ENCODE measurements around the gene SCGB1C2. TPM values are rescaled to one million over a fixed set of nuclear protein-coding genes. Genes with fewer than 3 reads are reported as not detected.

SCGB1C2 gene
- total and polyA plus RNA-seq, 7 donors = not detected

DNA sequence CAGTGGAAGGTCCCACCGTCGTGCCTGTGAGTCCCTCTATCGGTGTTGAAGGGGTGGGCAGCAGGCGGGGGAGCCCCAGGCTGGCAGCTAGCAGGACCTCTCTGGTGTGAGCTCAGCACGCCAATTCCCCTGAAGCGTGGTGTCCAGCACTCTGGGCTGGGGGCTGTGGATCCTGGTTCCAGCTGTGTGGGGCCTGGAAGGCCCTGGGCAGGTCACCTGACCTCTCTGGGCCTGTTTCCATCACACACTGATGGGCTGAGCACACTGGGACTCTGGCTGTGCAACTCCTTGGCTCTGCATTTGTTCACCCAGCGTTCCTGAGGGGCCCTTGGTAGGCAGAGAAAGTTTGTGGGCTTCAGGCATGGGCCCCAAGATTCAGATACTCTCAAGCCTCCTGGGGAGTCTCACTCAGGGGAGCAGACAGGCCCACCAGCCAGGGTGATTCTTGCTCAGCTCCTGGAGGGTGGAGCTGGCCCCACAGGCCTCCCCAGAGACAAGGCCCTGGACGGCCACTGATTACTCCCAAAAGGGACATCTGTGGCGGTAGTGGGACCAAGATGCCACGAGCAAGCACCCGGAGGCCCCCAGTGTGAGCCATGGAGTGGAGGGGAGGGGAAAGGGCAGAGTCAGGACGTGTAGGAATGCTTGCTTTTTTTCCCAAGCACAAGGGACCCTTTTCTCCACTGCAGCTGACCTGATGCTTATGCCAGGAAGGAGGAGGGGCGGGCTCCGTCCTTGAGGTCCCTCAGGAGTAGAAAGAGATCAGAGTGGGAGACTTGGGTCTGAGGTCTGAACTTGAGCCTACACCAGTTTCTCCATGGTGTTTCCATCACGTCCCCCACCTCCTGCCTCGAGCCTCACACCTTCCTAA lies 8.5 kb downstream of the SCGB1C2 start:
- H3K4me3 ChIP-seq = no peak overlapping the region
- peak; percentile 61 for DNase-seq
- H3K27ac ChIP-seq = no peak overlapping the region
- 85 to 89% methylated on average over 16 of the region's 16 CpGs for WGBS, 2 donors
- H3K36me3 ChIP-seq = no peaks in the 10 kb centered on the region
- peaks cover 0 to 4% (median 2%) of the 10 kb centered on the region in 4 donors for H3K4me1 ChIP-seq
- intact Hi-C loops (cut with DNase I) = no loop called here
- TF ChIP-seq POLR2A (IDR thresholded peaks at IDR 0.05) (no peak), EP300 (IDR thresholded peaks at IDR 0.05) (no peak), POLR2AphosphoS5 (IDR thresholded peaks at IDR 0.05) (no peak)
- TF ChIP-seq, protein P1, sequence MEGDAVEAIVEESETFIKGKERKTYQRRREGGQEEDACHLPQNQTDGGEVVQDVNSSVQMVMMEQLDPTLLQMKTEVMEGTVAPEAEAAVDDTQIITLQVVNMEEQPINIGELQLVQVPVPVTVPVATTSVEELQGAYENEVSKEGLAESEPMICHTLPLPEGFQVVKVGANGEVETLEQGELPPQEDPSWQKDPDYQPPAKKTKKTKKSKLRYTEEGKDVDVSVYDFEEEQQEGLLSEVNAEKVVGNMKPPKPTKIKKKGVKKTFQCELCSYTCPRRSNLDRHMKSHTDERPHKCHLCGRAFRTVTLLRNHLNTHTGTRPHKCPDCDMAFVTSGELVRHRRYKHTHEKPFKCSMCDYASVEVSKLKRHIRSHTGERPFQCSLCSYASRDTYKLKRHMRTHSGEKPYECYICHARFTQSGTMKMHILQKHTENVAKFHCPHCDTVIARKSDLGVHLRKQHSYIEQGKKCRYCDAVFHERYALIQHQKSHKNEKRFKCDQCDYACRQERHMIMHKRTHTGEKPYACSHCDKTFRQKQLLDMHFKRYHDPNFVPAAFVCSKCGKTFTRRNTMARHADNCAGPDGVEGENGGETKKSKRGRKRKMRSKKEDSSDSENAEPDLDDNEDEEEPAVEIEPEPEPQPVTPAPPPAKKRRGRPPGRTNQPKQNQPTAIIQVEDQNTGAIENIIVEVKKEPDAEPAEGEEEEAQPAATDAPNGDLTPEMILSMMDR (IDR thresholded peaks at IDR 0.05) = no peak
- no peaks in the 10 kb centered on the region for H3K27me3 ChIP-seq
- no peaks in the 10 kb centered on the region for H3K9me3 ChIP-seq

DNA sequence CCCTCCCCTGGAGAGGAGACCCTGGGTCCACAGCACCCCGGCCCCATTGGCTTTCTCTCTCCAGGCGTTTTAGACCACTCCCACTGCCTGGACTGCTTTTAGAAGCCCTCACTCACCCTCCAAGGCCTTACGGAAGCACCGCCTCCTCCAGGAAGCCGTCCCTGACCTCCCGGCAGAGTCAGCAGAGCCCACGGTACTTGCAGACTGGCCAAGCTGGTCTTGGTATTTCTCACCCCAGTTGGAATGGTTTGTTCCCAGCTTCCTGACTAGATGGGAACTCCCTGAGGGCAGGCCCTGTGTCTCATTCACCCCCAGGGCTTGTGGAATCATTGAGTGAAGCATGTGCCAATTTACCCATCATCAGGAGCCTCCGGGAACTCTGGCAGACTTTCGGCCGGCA lies 9.2 kb downstream of the SCGB1C2 start:
- H3K9me3 ChIP-seq = no peaks in the 10 kb centered on the region
- TF ChIP-seq, protein P1 (IDR thresholded peaks at IDR 0.05) = no peak
- TF ChIP-seq EP300 (IDR thresholded peaks at IDR 0.05) = no peak
- TF ChIP-seq POLR2A (IDR thresholded peaks at IDR 0.05) = no peak
- no peak for TF ChIP-seq POLR2AphosphoS5 (IDR thresholded peaks at IDR 0.05)
- intact Hi-C loops (cut with DNase I) = no loop called here
- no peaks in the 10 kb centered on the region for H3K27me3 ChIP-seq
- no peak overlapping the region for H3K27ac ChIP-seq
- no peaks in the 10 kb centered on the region for H3K36me3 ChIP-seq
- no peak overlapping the region for H3K4me3 ChIP-seq
- peaks cover 0 to 4% (median 2%) of the 10 kb centered on the region in 4 donors for H3K4me1 ChIP-seq
- 87 to 89% methylated on average over 10 of the region's 10 CpGs for WGBS, 2 donors
- no peak for DNase-seq

DNA sequence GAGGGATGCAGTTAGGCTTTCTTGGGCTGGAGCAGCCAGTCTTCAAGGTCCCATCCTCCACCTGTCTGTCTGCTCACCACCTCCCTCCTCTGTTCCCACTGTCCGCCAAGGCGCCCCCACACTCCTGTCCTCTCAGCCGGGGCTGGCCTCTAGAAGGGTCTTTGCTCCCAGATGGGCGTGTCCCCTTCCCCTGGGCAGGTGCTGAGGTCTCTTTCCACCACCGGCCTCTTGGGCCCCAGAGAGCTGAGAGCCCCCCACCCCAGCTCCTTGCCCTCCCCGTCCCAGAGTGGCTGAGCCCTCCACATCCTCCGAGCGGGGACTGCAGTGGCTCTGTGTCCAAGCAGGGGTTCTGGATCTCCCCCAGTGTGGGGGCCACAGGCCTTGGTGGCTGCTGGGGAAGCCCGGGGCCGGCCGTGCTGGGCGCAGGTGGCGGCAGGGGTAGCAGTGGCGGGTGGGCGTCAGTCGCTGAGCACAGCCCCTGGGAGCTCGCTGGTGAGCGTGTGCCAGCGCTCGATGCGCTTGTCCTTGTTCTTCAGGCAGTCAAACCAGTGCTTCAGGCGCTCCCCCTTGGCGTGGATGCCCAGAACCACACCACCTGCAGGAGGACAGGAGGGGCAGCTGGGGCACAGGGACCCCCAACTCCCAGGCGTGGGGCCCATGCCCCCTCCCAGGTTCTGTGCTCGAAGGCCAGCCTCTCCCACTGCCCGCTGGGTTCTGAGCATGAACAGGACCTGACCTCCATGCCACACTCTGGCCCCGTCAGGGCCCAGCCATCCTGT lies 9.8 kb downstream of the SCGB1C2 start:
- no peak for TF ChIP-seq POLR2A (IDR thresholded peaks at IDR 0.05)
- TF ChIP-seq POLR2AphosphoS5 (IDR thresholded peaks at IDR 0.05) = no peak
- TF ChIP-seq, protein P1 (IDR thresholded peaks at IDR 0.05) = no peak
- TF ChIP-seq EP300 (IDR thresholded peaks at IDR 0.05) = no peak
- DNase-seq = peak; percentile 55

DNA sequence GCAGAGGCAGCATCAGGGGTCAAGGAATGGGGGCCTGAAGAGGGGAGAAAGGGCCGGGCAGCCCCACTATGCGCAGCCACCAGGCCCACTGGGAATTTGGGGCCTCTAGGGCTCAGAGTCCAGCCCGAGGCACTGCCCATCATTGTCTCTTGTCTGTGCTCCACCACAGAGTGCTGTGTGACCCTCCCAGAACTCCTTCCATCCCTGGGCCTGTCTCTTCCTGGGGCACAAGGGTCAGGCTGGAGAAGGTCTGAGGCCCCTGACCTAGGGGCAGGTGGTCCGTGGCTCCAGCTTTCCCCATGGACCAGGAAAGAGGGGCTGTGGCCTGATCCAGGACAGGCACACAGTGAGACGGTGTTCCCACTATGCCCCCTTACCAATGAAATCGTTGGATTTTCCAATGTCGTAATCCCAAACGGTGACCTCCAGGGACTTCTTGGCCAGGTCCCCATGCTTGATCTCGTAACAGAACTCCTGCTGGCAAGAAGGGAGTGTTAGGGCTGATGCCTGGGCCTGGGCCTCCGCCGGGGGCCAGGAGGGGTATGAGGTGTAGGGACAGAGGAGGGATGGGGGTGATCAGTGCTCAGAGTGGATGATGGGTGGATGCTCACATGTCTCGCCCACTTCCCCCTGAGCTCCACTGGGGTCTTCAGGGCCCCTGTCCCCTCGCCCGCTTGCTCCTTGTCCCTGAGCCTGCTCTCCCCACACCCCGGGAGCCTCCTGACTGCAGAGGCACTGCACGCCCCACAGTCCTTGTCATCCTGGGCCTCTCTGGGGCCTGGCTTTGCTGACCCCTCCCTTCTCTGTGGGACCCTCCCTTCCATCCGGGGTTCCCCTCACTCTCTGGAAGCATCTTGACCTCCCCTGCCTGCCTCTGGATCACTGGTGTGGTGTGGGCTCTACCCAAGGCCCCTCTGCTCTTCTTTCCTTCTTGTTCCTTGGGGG lies 10.7 kb downstream of the SCGB1C2 start:
- WGBS, 2 donors = 86 to 89% methylated on average over 17 of the region's 17 CpGs
- no peaks in the 10 kb centered on the region for H3K36me3 ChIP-seq
- DNase-seq = peak; percentile 46
- intact Hi-C loops (cut with DNase I) = no loop called here
- no peak overlapping the region for H3K27ac ChIP-seq
- H3K27me3 ChIP-seq = no peaks in the 10 kb centered on the region
- no peak overlapping the region for H3K4me3 ChIP-seq
- no peaks in the 10 kb centered on the region for H3K9me3 ChIP-seq
- peaks cover 0 to 4% (median 2%) of the 10 kb centered on the region in 4 donors for H3K4me1 ChIP-seq
- TF ChIP-seq POLR2AphosphoS5 (IDR thresholded peaks at IDR 0.05) (no peak), EP300 (IDR thresholded peaks at IDR 0.05) (no peak), POLR2A (IDR thresholded peaks at IDR 0.05) (no peak)
- TF ChIP-seq, protein P1 (IDR thresholded peaks at IDR 0.05) = no peak

More for the DNA sequence above, 9.8 kb downstream of the SCGB1C2 start:
- intact Hi-C loops (cut with DNase I) = no loop called here
- Histone ChIP-seq H3K27me3 (no peaks in the 10 kb centered on the region), H3K4me3 (no peak overlapping the region), H3K4me1 (peaks cover 0 to 4% (median 2%) of the 10 kb centered on the region in 4 donors), H3K9me3 (no peaks in the 10 kb centered on the region), H3K36me3 (no peaks in the 10 kb centered on the region), H3K27ac (no peak overlapping the region)
- 88 to 91% methylated on average over 27 of the region's 27 CpGs for WGBS, 2 donors
